K562 (cell line): ENCODE data around the gene NPDC1. TPM values are rescaled to one million over a fixed set of nuclear protein-coding genes. Genes with fewer than 3 reads are reported as not detected.

Experiments
- CBFB ChIP-seq: sonication (generic); formaldehyde crosslinking; IDR thresholded peaks from 2 replicates; pipeline ENCODE4 v1.4.0; 2020; ENCODE audit warnings: mild to moderate bottlenecking, missing genetic modification reagents
- GTF2E2 ChIP-seq: fragments of 200-800 bp; sonication (Bioruptor generic); IDR thresholded peaks from 2 replicates; pipeline ENCODE4 v1.6.1; 2016; ENCODE audit warnings: missing genetic modification characterization, missing compliant biosample characterization
- GTF2F1 ChIP-seq: IDR thresholded peaks from 2 replicates; pipeline ENCODE4 v1.6.1; 2011; ENCODE audit warnings: low read depth, low read length, improper control_type of control experiment
- HSF4 ChIP-seq: fragments of 250-450 bp; sonication (Bioruptor Pico); IDR thresholded peaks from 2 replicates; pipeline ENCODE4 v2.1.2; 2022; ENCODE audit warnings: mild to moderate bottlenecking, moderate library complexity, borderline replicate concordance
- KDM5B ChIP-seq: fragments of 200-600 bp; sonication (generic); IDR thresholded peaks from 2 replicates; pipeline ENCODE4 v1.6.1; 2012; ENCODE audit warnings: low read depth, mild to moderate bottlenecking, moderate library complexity, low read length, control low read depth, inconsistent platforms; ENCODE audit not compliant: insufficient replicate concordance
- L3MBTL2 ChIP-seq: fragments of 450-650 bp; IDR thresholded peaks from 2 replicates; pipeline ENCODE4 v1.6.1; 2016; ENCODE audit warnings: mild to moderate bottlenecking, moderate library complexity
- NR2F6 ChIP-seq: fragments of 450-650 bp; formaldehyde crosslinking; IDR thresholded peaks from 2 replicates; pipeline ENCODE4 v1.4.0; 2020; ENCODE audit warnings: mild to moderate bottlenecking
- RCOR1 ChIP-seq, 2 experiments: IDR thresholded peaks; 2 replicates each; pipeline ENCODE4 v1.6.1; 2012; ENCODE audit warnings: low read depth in 2 of 2, low read length in 2 of 2, borderline replicate concordance in 1 of 2, improper control_type of control experiment in 1 of 2
- RFX1 ChIP-seq: fragments of 450-650 bp; IDR thresholded peaks from 2 replicates; pipeline ENCODE4 v1.6.1; 2016; ENCODE audit warnings: mild to moderate bottlenecking, moderate library complexity
- SIX5 ChIP-seq, 2 experiments: IDR thresholded peaks; 2 replicates each; pipeline ENCODE4 v1.6.1; 2011; ENCODE audit warnings: low read length in 2 of 2, borderline replicate concordance in 1 of 2, low read depth in 1 of 2, mild to moderate bottlenecking in 1 of 2, moderate library complexity in 1 of 2; ENCODE audit not compliant: insufficient read depth in 1 of 2
- SREBF2 ChIP-seq: sonication (generic); formaldehyde crosslinking; IDR thresholded peaks from 2 replicates; pipeline ENCODE4 v1.4.0; 2020; ENCODE audit warnings: mild to moderate bottlenecking, missing genetic modification reagents
- SRSF9 ChIP-seq: fragments of 200-400 bp; formaldehyde crosslinking; IDR thresholded peaks from 2 replicates; pipeline ENCODE4 v1.6.1; 2017; ENCODE audit warnings: low read depth, low read length, borderline replicate concordance
- ZNF224 ChIP-seq: sonication (generic); formaldehyde crosslinking; IDR thresholded peaks from 2 replicates; pipeline ENCODE4 v1.8.0; 2022; ENCODE audit warnings: mild to moderate bottlenecking, missing genetic modification reagents
- ZNF239 ChIP-seq: fragments of 250-450 bp; sonication (Bioruptor Pico); IDR thresholded peaks from 2 replicates; pipeline ENCODE4 v1.4.0; 2020; ENCODE audit warnings: mild to moderate bottlenecking
- ZNF507 ChIP-seq: conservative IDR thresholded peaks from 2 replicates; pipeline ENCODE4 v1.6.1; 2017; ENCODE audit warnings: missing genetic modification characterization, missing compliant biosample characterization
- ZNF57 ChIP-seq: fragments of 450-650 bp; formaldehyde crosslinking; IDR thresholded peaks from 2 replicates; pipeline ENCODE4 v1.4.0; 2020; ENCODE audit warnings: mild to moderate bottlenecking, moderate library complexity
- ZNF639 ChIP-seq, 2 experiments: fragments of 200-800 bp in 1 of 2; sonication (Bioruptor generic) in 1 of 2; sonication (generic) in 1 of 2; formaldehyde crosslinking in 1 of 2; IDR thresholded peaks in 1 of 2; conservative IDR thresholded peaks in 1 of 2; 2 replicates each; pipeline versions ENCODE4 v1.5.0 to v1.6.1; 2016 to 2020; ENCODE audit warnings: missing compliant biosample characterization in 1 of 2, missing genetic modification characterization in 1 of 2, missing genetic modification reagents in 1 of 2
- ZNF766 ChIP-seq: fragments of 200-800 bp; sonication (Bioruptor generic); conservative IDR thresholded peaks from 2 replicates; pipeline ENCODE4 v1.6.1; 2016; ENCODE audit warnings: missing genetic modification characterization, missing compliant biosample characterization
- polyA plus RNA-seq, 8 experiments: library from polyadenylated mRNA; depleted of rRNA in 4 of 8; stranded (reverse) in 5 of 8; unstranded in 3 of 8; fragments of >200 nt; fragmentation: Nextera tagmentation in 2 of 8; fragmentation: Illumina TruSeq in 1 of 8; extraction: Ambion mirVana in 2 of 8; extraction: Trizol in 1 of 8; gene quantifications; 2 replicates each; pipeline versions ENCODE4 v1.2.1 to v1.2.3, GENCODE V29; 2011 to 2014; ENCODE audit warnings: inconsistent platforms in 1 of 8, missing spikeins in 1 of 8
- total RNA-seq, 7 experiments: library from RNA; depleted of rRNA in 6 of 7; stranded (reverse); fragments of >200 nt in 6 of 7; fragmentation: Illumina TruSeq in 2 of 7; extraction: Trizol in 2 of 7; gene quantifications; 2 replicates each; pipeline versions ENCODE4 v1.2.1 to v1.2.3, GENCODE V29; 2011 to 2021; ENCODE audit warnings: low replicate concordance in 1 of 7
- TF ChIP-seq, protein P1 (sequence below), 2 experiments: fragments of 150-350 bp in 1 of 2; IDR thresholded peaks; 2 replicates each; pipeline ENCODE4 v1.6.1; 2012 to 2016; ENCODE audit warnings: low read depth in 2 of 2, low read length in 2 of 2, mild to moderate bottlenecking in 1 of 2, moderate library complexity in 1 of 2

Gene NPDC1
- total and polyA plus RNA-seq, 9 of the 15 experiments (the other 6 are each of a cell fraction or from before 2014, with no cell fraction given): 0.06 to 2.1 (median 0.53) TPM; not detected in 3

DNA sequence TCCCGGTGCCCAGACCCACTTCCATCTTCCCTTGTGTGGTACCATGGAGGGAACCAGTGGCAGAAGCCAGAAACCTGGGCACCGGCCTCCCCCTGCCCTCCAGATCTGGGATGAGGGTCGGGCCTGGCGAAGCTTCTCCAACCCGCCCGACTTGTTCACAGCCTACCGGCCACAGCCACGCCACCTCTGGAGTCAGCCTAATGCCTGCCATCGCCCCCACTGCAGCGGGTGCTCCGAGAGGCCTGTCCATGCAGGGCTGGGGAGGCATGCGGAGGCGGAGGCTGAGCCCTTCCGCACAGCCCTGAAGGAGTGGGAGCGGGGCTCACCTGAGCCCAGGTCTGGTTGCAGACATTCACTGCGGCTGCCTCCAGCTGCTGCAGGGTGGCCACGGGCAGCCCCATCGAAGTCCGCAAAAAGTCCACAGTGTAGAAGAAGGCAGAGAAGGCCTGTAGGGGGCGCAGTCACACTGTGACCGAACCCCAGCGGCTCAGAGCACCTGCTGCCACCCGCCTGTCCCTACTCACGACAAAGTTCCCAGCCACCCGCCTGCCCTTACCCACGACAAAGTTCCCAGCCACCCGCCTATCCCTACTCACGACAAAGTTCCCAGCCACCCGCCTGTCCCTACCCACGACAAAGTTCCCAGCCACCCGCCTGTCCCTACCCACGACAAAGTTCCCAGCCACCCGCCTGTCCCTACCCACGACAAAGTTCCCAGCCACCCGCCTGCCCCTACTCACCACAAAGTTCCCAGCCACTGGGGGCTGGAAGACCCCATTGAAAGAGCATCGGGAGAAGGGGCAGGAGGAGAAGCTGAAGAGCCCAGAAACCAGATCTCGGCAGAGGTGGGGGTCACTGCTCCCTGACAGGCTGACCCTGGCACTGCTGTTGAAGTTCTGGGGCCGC, 3.8 kb upstream of the NPDC1 start (continued):
- TF ChIP-seq, protein P1, sequence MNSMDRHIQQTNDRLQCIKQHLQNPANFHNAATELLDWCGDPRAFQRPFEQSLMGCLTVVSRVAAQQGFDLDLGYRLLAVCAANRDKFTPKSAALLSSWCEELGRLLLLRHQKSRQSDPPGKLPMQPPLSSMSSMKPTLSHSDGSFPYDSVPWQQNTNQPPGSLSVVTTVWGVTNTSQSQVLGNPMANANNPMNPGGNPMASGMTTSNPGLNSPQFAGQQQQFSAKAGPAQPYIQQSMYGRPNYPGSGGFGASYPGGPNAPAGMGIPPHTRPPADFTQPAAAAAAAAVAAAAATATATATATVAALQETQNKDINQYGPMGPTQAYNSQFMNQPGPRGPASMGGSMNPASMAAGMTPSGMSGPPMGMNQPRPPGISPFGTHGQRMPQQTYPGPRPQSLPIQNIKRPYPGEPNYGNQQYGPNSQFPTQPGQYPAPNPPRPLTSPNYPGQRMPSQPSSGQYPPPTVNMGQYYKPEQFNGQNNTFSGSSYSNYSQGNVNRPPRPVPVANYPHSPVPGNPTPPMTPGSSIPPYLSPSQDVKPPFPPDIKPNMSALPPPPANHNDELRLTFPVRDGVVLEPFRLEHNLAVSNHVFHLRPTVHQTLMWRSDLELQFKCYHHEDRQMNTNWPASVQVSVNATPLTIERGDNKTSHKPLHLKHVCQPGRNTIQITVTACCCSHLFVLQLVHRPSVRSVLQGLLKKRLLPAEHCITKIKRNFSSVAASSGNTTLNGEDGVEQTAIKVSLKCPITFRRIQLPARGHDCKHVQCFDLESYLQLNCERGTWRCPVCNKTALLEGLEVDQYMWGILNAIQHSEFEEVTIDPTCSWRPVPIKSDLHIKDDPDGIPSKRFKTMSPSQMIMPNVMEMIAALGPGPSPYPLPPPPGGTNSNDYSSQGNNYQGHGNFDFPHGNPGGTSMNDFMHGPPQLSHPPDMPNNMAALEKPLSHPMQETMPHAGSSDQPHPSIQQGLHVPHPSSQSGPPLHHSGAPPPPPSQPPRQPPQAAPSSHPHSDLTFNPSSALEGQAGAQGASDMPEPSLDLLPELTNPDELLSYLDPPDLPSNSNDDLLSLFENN (IDR thresholded peaks at IDR 0.05; ENCODE audit: low read depth in 2 of 2, low read length in 2 of 2): no peak
- TF ChIP-seq HSF4 (CRISPR knock-in tag): no peak
- no peak for TF ChIP-seq SIX5 (IDR thresholded peaks at IDR 0.05; ENCODE audit: borderline replicate concordance in 1 of 2, insufficient read depth in 1 of 2, low read depth in 1 of 2, low read length in 2 of 2)
- no peak for TF ChIP-seq ZNF224
- TF ChIP-seq SREBF2 (CRISPR knock-in tag): no peak
- 0 out of 2 replicates have a peak, but pooled peaks have one; percentile 15 for TF ChIP-seq L3MBTL2
- TF ChIP-seq GTF2E2 (tag): no peak
- TF ChIP-seq RFX1: no peak
- no peak for TF ChIP-seq KDM5B
- no peak for TF ChIP-seq ZNF507
- no peak for TF ChIP-seq GTF2F1
- no peak for TF ChIP-seq CBFB (CRISPR knock-in tag)
- TF ChIP-seq RCOR1 (IDR thresholded peaks at IDR 0.05; ENCODE audit: borderline replicate concordance in 1 of 2, low read depth in 2 of 2, low read length in 2 of 2): 0 out of 4 replicates have a peak, but pooled peaks of 1 of the 2 experiments have one; percentile 37
- no peak for TF ChIP-seq ZNF239 (CRISPR knock-in tag)
- TF ChIP-seq ZNF57 (CRISPR knock-in tag): no peak
- TF ChIP-seq ZNF766: no peak
- no peak for TF ChIP-seq SRSF9
- no peak for TF ChIP-seq NR2F6 (CRISPR knock-in tag)
- TF ChIP-seq ZNF639 (CRISPR knock-in tag; conservative IDR thresholded peaks at IDR 0.05 in 1 of 2, IDR thresholded peaks at IDR 0.05 in 1 of 2): no peak
